Hippocampal formation (tissue), 2 donors: ENCODE data around the gene GLYATL2.
A peak's percentile ranks its signal among the peaks of the same experiment; 100 is the strongest.

Experiments
- DNase-seq, 2 donors: peaks; one replicate each; lab custom pipeline; 2025; lab: John Stamatoyannopoulos, UW

Gene GLYATL2

DNA sequence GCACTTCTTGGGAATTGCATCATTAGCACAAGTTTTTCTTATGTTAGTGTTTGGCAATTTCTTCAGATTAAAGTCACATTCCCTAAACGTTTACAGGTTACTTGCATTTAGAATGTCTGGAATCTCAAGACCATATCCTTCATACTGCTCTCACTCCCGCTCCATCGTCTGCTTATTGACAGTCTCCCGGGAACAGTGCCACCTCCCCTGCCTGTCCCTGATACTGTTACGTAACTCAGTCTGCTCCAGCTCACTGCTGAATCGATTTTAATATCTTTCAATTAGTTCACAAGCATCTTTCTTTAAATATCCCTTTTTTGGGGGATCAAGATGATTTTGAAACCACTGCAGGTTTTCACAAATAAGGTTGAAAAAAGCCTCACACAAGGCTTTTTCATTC is 48.2 kb downstream of the GLYATL2 start:
- no peak for DNase-seq

- DNase-seq, result peak; percentile 10 to 31
These were observed 56.0 kb downstream of the GLYATL2 start for GRCh38 chr11:58788355-58789023.

DNA sequence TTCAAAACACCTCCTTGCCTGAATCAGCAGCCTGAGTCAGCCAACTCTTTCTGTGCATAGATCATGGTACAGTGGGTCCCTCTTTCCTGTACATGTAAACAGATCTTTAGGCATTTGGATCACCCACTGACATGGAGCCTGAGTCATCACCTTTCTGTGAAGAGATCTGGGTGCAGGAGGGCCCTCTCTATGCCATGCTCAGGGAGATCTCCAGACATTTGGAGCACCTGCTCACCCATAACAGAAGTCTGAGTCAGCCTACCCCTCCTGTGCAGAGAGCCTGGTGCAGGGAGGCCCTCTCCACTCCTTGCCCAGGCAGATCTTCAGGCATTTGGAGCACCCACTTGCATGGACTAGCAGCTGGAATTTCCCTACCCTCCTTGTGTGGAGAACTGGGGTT is 56.6 kb downstream of the GLYATL2 start:
- no peak for DNase-seq

- no peak for DNase-seq
These were observed 57.8 kb downstream of the GLYATL2 start for GRCh38 chr11:58786693-58787092.

DNA sequence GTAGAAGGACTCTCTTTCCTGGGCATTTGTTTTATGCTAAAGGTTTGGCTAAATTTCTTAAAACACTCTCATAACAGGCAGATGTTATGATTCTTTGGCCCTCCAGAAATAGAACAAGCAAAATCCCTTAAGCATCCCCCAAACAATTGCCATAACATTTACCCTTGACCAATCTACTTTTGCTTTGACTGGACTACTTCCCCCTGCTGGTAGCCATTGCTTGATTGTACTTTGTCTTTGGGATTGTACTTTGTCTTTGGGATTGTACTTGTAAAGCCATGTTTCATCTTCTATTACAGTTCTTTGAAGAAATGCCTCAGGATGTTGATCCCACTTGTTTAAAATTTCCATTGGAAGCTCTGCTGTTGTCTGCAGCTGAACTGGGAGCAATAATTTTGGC is 59.5 kb downstream of the GLYATL2 start:
- no peak for DNase-seq
